Activated T-helper 9 cell treated with anti-CD3 and anti-CD28 coated beads, Interleukin-2, amount 50 U/mL, for 16 hours (primary cell): Measurements from ENCODE around the gene SEMA3C.

Experiments
- DNase-seq: peaks from one replicate; pipeline ENCODE4 v3.0.0-alpha.2; 2020; ENCODE audit warnings: low read depth

Gene SEMA3C

DNA sequence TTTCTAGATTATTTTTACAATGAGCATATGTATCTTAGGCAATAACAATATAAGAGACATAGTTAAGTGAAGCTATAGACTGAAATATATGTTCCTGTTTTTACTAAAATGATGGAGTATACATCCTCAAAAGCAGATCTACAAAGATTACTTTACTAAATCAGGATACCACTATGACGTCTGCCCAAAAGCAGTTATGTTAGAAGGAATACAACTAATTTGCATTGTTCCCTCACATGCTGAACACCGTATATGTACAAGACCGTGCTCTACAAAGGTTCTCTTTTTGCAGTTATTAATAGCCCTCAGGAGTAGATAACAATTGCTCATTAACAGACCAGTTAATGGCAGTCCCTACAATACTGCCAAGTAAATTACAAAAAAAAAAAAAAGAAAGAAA lies 143.0 kb downstream of the SEMA3C start:
- DNase-seq = no peak

DNA sequence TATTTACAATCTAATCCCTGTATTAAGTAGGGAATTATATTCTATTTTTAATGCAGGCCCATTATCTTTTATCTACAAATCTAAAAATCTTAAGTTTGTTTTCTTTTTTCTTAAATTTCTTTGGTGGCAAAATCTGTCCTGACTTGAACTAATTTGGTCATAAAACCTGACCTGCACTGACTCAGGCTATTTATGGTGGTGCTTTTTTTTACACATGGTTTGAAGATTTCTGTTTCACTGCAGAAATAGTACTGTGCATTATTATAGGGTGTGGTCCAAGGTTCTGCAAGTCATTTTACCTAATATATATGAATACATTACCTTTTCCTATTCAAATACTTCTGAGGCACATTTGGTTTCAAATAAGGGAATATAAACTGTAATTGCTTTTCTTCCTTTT lies 143.4 kb downstream of the SEMA3C start:
- no peak for DNase-seq

DNA sequence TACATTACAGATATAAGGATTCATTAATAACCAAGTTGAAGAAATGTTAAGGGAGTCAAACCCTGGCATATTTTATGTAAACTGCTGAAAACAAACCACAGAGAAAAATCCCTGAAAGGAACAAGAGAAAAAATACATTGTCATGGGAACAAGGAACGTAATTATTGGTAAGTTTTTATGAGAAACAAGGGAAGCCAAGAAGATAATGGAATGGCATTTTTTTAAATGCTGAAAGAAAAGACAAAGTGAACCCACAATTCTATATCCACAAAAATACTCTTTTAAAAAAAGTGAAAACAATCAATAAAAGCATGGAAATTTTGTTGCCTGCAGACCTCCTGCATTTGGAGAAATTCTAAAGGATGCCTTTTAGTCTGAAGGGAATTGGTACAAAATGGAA lies 144.0 kb downstream of the SEMA3C start:
- no peak for DNase-seq

DNA sequence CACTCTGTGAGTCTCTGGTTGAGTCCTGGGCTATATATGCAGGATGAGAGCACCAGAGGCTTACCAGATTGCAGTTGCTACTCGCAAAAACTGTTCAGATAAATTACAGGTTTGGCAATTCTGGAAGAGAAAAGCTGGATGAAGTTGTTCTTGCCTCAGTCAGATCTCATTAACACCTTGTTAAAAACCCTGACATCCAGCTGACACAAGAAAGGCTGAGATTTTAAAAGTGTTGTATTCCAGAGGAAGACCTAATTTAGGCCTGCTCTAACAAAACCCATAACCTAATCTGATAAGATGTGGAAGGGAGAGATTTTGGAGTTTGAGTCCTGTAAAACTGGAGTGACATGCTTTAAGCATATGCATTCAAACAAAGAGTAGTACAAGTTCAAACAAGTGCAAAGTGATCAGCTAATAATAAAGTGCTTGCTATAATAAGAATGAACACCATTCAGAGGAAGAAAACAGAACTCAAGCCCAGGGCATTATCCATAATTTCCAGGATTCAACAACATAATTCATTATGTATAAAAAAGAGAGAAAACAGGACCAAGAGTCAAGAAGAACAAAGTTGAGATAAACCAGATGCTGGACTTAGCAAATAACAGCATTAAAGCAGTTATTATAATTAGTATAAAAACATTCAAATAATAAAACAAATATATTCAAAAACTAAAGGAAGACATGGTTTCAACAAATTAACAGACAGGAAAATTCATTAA lies 144.9 kb downstream of the SEMA3C start:
- DNase-seq = no peak

DNA sequence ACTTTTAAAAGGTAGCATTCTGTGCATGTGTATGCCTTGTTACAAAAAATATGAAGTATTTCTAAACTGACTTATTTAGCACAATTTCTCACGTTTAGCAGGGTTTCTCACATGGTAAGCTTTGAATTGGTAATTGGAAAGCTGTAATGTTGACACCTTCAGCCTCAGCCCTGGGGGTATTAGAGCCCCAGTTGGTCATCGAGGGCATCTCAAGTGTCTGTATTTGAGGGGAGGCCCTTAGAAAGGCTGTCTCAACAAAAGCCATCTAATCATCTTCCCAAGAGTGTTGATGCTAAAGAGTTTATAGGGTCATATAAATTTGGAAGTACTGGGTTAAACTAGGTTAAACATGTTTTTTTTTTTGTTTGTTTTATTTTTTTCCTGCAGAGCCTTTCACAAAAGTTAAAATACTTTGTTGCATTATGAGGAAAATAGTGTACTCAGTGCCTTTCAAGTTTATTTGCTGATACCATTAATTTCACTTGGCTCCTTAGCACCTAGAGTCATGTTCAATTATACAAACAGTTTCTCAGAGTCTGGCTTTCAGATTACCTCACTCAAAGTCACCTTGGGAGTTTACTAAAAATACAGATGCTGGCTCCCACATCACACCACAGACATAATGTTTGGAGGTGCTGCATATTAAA lies 146.4 kb downstream of the SEMA3C start:
- no peak for DNase-seq

DNA sequence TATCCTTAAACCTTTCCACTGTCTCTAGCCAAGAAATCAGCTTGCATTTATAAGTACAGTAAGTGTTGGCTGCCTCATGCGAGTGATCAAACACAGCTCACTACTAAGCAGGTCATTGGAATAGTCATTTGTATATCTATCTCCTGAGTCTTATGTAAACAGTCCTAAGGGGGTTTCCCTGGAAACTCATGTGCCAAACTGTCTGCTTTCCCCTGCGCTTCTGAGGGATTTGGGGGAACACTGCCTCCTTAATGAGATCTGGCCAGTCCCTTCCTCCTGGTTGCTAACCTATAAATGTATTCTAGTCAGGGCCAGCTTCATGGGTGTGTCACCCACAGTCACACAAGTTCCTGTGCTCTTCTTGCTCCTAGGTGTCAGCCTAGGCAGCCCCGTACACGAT lies 147.3 kb downstream of the SEMA3C start:
- DNase-seq = no peak

DNA sequence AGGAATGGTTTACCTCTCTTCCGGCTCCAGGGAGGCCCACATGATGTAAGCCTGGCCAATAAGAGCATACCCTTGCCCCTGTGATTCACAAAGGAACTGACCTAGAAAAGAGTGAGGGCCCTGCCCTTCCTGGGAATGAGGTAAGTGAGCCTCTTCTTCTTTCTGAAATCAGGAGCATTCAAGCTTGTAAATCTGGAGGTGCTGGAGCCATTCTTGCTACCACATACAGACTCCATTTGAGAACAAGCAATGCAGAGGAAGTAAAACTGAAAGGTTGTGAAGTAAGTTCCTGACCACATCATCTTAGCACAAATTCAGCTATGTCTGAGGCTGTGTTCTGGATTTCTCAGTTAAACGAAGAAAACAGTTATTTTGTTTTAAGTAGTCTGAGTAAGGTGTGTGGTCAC lies 148.2 kb downstream of the SEMA3C start:
- no peak for DNase-seq

DNA sequence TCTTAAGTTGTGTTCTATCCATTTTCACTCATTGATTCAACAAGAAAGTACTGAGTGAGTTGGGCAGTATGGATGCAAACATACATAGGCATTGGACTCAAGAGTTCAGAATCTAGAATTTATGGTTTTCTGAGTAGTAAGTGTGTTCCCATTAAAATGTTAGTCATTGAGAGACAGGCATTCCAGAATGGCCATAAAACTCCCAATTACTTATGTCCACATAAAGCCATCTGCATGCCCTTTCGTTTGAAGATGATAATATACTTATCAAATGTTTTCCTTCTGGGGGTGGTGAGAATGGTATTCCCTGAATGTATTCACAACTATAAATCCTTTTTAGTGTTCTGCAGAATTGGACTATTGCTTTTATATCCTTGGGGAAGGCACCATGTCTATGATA lies 148.8 kb downstream of the SEMA3C start:
- DNase-seq = no peak

DNA sequence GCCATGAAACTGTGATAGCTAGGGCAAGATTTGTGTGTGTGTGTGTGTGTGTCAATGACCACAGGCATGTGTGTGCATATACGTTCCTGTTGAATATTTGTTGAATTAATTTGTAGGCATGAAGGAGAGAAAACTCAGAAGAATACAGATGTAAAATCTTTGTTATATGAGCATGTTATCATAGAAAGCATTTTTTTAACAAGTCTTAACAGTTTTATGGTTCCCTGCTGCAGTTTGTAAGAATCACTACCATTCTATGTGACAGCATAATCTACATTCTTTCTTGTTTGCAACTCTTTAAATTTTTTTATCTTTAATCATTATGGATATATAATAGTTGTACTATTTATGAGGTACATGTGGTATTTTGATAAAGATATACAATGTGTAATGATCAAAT lies 150.1 kb downstream of the SEMA3C start:
- no peak for DNase-seq

DNA sequence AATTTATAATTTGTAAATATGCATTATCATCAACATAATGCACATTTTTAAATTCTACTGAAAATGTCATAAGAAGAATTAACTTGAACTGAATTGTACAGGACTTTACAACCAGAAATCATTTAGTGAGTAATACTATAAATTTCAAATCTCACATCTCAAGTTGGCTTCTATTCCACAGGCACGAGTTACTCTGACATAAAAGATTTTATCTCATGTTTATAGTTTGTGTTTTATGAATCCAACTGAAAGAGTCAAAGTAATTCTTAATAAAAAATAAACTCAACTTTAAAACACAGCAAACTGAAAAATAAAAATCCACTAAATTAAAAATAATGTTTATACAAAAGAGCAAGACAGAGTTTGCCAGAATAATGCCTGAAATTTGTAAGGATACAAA lies 151.2 kb downstream of the SEMA3C start:
- no peak for DNase-seq

DNA sequence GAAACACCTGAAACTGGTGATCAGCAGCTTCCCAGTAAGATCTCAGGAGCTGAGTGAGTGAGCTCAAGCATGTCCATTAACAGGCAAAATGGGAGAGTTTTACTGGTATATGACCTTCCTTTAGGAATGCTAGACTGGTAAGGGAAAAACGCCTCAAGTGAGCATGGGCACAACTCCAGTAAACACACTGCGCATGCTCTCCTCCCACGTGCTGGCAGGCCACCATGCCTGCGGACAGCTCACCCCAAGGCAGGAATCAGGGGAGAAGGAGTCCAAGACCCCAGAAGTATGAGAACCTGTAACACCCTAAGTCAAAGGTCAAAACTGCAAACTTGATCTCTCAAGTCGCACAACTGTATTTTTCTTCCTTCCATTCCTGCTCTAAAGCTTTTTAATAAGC lies 152.1 kb downstream of the SEMA3C start:
- no peak for DNase-seq

DNA sequence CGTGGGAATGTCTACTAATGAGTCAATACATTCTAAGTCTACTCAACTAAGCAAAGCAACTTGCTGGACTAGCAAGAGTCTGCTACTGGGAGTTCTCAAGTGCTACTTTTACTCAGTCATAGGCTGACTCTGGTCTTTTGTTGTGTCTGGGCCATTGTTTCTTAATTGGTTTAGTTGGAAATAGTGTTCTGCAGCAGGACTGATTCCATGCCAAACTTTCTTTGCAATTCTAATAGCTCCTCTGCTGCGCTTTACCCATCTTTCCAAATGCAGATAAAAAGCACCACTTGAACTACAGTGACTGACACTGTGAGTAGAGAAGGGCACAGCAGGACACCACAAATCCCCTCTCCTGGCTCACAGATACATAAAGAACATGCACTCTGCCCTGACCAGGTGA lies 154.7 kb downstream of the SEMA3C start:
- DNase-seq = no peak

DNA sequence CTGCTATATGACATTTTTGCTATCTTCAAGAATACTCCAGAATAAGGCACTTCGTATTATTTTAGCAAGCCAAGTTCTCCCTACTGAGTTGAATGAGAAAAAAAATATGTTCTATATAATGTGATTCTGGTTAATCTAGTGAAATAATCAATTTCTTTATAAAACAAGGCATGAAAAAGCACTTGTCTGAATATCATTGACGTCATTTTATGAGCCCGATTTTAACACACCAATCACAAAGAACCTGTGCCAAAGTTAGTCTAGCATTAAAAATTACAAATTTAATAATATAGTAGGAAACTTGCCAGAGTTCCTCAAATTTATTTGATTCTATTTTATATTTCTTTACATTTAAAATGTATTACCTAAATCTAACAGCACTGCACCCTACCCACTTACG lies 155.1 kb downstream of the SEMA3C start:
- no peak for DNase-seq

DNA sequence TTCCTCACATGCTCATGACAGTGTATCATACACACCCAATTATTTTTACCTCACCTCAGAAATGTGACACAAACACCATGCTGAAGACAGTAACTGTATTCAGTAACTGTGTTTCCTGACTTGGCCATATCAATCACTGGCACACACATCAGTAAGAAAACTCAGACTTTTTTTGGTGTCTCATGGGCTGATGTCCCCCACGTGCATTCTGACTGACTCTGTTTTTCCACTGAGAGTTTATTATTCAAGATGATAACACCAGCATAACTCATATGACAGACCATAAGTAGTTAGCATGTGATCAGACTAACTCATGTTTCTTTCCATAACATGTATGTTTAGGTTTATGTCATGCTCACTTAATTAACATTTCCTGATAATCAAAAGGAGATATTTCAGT lies 155.6 kb downstream of the SEMA3C start:
- DNase-seq = no peak

DNA sequence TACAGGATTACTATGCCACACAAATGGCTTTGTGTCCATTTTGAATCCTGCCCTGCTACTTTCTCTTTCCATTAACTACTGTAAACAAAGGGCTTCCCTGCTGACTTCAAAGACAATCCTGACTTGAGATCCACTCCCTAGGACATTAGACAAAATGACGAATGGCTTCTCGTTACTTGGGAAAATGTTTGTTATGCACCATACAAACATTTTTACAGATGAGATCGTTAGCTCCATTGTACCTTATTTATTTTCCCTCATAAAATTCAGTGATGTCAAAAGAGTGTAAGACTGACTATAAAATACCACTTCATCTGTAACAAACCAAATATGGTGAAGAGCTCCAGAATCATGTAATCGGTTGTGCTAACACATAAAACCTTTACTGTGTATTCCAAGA lies 158.6 kb downstream of the SEMA3C start:
- DNase-seq = no peak

DNA sequence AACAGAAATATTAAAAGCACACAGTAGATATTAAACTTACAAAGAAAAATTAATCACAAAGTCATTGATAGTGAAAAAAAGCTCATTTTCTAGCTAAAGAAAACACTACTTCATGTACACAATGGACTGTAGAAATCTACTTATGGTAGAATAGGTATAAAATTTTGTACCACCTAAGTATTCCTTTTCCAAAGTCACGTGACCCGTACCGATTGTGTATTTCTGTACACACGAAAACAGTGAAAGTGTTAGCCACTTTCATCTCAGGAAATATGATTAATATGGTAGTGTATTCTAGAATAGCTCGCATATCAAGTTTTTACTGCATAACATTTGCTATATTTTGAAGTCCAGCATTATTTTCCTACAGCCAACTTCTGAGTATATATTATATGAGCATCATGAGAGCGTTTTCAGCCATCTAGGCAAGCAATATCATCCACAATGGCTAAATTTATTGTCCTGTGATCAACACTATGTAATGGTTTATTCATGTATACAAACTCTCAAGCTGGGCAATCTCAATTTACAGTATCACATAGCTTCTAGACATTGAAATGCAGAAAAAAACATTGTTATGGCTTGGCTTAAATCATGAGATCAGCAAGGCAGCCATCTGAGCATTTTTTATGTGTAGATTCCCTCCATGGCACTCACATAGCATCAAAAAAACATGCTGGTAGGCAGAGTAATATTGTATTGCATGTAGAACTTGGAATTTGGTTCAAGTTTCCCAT lies 165.7 kb downstream of the SEMA3C start:
- DNase-seq = no peak

DNA sequence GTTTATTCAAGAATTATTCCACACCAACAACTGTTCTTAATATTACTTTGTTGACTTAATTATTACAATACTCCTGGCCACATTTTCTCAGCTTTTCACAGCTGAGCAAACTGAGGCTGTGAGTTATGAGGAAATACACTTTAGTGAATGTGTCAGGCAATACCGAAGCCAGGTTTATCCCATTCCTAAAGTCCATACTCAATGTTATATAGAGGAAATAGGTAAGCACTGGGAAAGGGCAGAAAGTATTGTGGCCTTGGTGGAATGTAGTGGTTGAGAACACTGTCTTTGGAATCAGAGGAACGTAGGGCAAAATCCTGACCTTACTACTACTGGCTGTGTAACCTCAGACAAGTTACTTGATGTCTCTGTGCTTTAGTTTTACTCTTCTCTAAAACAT lies 169.6 kb downstream of the SEMA3C start:
- no peak for DNase-seq

DNA sequence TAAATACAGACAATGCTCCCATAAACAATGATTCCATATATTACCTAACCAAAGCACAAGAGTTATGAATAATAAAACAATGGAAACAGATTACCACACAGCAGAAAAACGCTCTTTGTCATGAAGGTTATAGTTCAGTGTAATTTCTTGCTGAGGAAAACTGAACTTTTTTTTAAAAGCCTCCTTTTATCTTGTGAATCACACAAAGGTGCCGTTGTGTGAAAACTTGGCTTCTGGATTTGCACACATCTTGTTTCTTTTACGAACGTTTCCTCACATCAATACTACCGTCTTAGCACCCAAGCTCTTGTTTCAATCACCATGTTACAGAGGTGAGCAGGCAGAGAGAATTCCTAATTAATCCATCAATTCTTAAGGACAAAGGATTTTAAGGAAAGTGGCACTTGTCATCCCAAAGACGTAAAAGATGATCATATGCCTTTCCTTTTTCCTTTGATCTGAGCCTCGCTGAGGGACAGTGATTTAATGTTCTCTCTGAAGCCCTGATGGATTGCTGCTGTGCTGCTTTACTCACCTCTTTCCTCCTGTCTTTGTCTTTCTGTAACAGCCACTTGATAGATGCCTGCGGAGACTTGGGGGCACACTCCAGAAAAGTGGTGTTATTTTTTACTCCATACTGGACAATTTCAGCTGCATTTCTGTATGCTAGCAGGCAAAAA lies 170.3 kb downstream of the SEMA3C start:
- DNase-seq = no peak

DNA sequence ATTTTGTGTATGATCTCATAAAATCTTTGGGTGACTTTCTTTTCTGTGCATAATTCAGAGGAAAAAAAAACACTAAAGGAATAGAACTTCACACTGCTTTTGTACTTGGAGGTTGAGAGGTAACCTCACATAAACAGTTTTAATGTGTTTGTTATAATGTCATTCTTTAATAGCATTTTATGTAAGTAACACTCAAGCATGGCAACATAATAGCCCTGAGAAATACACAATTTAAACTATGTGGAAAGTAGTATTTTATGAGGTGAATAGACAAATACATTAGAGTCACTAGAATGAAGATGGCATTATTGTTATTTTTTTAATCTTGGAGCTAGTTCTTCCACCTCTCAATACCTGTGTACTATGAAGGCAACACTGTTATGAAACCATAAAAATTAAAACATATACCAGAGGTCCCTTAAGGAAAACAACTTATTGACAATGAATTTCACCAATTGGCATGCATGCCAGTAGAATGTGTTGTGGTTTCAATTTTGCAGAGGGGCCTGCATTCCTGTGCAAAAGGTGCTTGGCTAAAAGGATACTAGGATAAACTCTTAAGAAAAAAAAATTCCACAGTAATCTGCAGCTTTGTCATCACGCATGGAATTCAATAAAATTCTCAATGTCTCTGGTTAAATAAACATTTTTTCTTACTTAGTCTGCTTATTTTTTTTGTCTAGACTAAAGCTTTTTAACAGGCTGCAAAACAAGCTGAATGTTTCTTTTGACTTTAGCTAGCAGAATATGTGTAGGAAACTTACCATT lies 177.9 kb downstream of the SEMA3C start:
- no peak for DNase-seq

DNA sequence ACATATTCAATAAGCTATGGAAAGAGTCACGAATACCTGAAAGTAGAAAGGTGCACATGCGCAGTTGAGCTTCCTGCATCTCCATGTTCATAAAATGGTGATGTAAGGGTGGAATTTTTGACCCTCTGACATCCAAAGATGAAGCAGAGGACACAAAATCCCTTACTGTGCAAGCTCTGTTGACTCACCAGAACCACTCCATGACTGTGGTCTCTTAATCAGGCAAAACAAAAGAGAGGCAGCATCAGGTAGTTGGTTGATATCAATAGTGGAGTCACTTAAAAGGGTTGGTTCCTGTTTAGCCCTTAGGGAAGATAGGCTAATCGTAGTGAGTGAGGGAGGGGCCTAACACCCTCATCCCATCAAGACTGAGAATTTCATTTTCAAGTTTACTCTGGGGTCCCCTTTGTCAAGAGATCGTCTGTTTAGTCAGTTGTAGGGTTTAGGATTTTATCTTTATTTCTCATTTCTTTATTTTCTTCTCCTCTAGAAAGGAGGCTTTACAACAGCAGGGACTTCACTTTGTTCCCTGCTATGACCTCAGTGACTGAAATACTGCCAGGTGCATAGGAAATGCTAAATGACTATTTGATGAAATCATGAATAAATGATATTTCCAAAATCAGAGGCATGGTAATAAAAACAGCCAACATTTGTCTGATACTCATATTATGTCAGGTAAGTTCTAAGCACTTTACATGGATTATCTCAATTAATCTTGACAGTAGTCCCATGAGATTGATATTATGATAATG lies 182.3 kb downstream of the SEMA3C start:
- no peak for DNase-seq

DNA sequence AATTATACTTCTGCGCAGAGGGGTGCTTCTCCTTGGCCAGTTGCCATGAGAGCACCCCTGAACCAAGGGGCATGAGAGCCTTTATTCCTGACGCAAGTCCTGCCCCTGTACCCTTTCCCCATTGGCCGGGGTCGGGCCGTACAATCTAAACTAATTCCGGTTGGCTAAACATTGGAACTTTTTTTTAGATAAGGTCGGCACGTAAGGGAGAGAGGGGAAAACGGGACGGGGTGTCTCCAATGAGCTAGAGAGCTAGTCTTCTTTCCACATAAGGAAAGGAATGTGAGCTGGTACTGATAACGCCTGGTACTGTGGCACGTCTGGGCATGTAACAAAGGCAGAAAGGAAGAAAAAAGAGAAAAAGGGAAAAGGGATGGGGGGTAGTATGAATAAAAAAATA lies 183.5 kb downstream of the SEMA3C start:
- DNase-seq = no peak
